ENCODE results near the gene PXDN.
"Not testable (repeated sequence)": the region's sequence is repeated elsewhere in the genome, so short reads cannot be mapped to it uniquely, and the experiment has no call there.

The PXDN gene

GRCh38 chr2:1721706-1722646, 22.3 kb downstream of the PXDN start:
- DNase-seq: peak; percentile 95

- DNase-seq: no peak
Observed at GRCh38 chr2:1718339-1719220, 25.7 kb downstream of the PXDN start.

- DNase-seq: no peak
Observed at GRCh38 chr2:1717113-1717512, 27.2 kb downstream of the PXDN start.

GRCh38 chr2:1716441-1716840, 27.9 kb downstream of the PXDN start:
- DNase-seq: no peak

GRCh38 chr2:1716014-1716305, 28.4 kb downstream of the PXDN start:
- not testable (repeated sequence) for DNase-seq

GRCh38 chr2:1715184-1716013, 28.9 kb downstream of the PXDN start:
- peak; percentile 75 for DNase-seq

GRCh38 chr2:1714291-1715064, 29.8 kb downstream of the PXDN start:
- DNase-seq: no peak

GRCh38 chr2:1713839-1714236, 30.5 kb downstream of the PXDN start:
- DNase-seq: no peak

- DNase-seq: no peak
Observed at GRCh38 chr2:1713142-1713838, 31.0 kb downstream of the PXDN start.

GRCh38 chr2:1709946-1710560, 34.3 kb downstream of the PXDN start:
- DNase-seq: no peak

GRCh38 chr2:1709335-1709605, 35.0 kb downstream of the PXDN start:
- no peak for DNase-seq

GRCh38 chr2:1708476-1709334, 35.6 kb downstream of the PXDN start:
- no peak for DNase-seq

GRCh38 chr2:1707771-1708418, 36.4 kb downstream of the PXDN start:
- peak; percentile 85 for DNase-seq

GRCh38 chr2:1706089-1706841, 38.0 kb downstream of the PXDN start:
- DNase-seq: not testable (repeated sequence)

GRCh38 chr2:1705557-1706076, 38.7 kb downstream of the PXDN start:
- DNase-seq: no peak

- DNase-seq: no peak
Observed at GRCh38 chr2:1704631-1705556, 39.4 kb downstream of the PXDN start.

- no peak for DNase-seq
Observed at GRCh38 chr2:1702186-1702565, 42.1 kb downstream of the PXDN start.
